HEK293T (cell line): ENCODE data around the gene SLC12A5.

ENCODE experiments used
- FOXA1 ChIP-seq: fragments of 450-650 bp; IDR thresholded peaks from 2 replicates; pipeline ENCODE4 v1.6.1; 2016; ENCODE audit warnings: mild to moderate bottlenecking
- FOXM1 ChIP-seq: fragments of 450-650 bp; IDR thresholded peaks from 2 replicates; pipeline ENCODE4 v1.6.1; 2017; ENCODE audit warnings: mild to moderate bottlenecking, borderline replicate concordance
- SUZ12 ChIP-seq: fragments of 450-650 bp; IDR thresholded peaks from 2 replicates; pipeline ENCODE4 v1.6.1; 2016; ENCODE audit warnings: mild to moderate bottlenecking
- TARDBP ChIP-seq: fragments of 450-650 bp; IDR thresholded peaks from 2 replicates; pipeline ENCODE4 v1.6.1; 2016
- TF ChIP-seq, protein P1 (sequence below): fragments of 450-650 bp; IDR thresholded peaks from 2 replicates; pipeline ENCODE4 v1.6.1; 2016

GRCh38 chr20:46083101-46083500 lies 54.1 kb downstream of the SLC12A5 start:
- TF ChIP-seq, protein P1, sequence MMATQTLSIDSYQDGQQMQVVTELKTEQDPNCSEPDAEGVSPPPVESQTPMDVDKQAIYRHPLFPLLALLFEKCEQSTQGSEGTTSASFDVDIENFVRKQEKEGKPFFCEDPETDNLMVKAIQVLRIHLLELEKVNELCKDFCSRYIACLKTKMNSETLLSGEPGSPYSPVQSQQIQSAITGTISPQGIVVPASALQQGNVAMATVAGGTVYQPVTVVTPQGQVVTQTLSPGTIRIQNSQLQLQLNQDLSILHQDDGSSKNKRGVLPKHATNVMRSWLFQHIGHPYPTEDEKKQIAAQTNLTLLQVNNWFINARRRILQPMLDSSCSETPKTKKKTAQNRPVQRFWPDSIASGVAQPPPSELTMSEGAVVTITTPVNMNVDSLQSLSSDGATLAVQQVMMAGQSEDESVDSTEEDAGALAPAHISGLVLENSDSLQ, result no peak
- no peak for TF ChIP-seq SUZ12
- TF ChIP-seq FOXM1, result no peak
- no peak for TF ChIP-seq FOXA1
- no peak for TF ChIP-seq TARDBP
